IMR-90 (cell line): ENCODE results near the gene NEAT1. TPM values are rescaled to one million over a fixed set of nuclear protein-coding genes. Genes with fewer than 3 reads are reported as not detected.

Source experiments
- ATAC-seq: fragments of 200-7000 bp; cut with Tn5 transposase; 2 replicates; pipeline ENCODE4 v1.9.1; 2020; ENCODE audit warnings: low read depth, mild to moderate bottlenecking, moderate library complexity
- BruUV-seq: library from RNA; stranded (reverse); fragments of 400-500 nt; replicated peaks from 2 replicates; lab custom pipeline; 2021; lab: Mats Ljungman, UMichigan
- CTCF ChIA-PET: fragments of 300-600 bp; formaldehyde crosslinking; extraction: SDS; loops from one replicate; lab custom pipeline; 2021; ENCODE audit warnings: antibody characterized with exemption; lab: Yijun Ruan, JAX
- POLR2A ChIA-PET: fragments of 300-600 bp; sonication (Branson Sonifier 250); formaldehyde crosslinking; loops from one replicate; lab custom pipeline; 2022; ENCODE audit warnings: antibody characterized with exemption; ENCODE audit not compliant: unreplicated experiment; lab: Charles Lee
- DNase-seq: peaks from one replicate; pipeline ENCODE4 v3.0.0; 2013
- H2AFZ ChIP-seq: replicated peaks from 2 replicates; pipeline ENCODE3; 2013; ENCODE audit warnings: low read length, mild to moderate bottlenecking; ENCODE audit not compliant: poor library complexity
- H2AK5ac ChIP-seq: 2 replicates; pipeline ENCODE4 v1.6.1; 2013; ENCODE audit warnings: low read depth, low read length, inconsistent platforms
- H2AK9ac ChIP-seq: replicated peaks from 2 replicates; pipeline ENCODE3; 2013; ENCODE audit warnings: mild to moderate bottlenecking, low read depth, low read length, moderate library complexity; ENCODE audit not compliant: poor library complexity
- H2BK120ac ChIP-seq: 2 replicates; pipeline ENCODE4 v1.6.1; 2013; ENCODE audit warnings: low read depth, low read length, inconsistent platforms
- H2BK15ac ChIP-seq: 3 replicates; pipeline ENCODE4 v1.6.1; 2013; ENCODE audit warnings: low read depth, low read length, inconsistent platforms
- H2BK20ac ChIP-seq: 2 replicates; pipeline ENCODE4 v1.6.1; 2013; ENCODE audit warnings: low read depth, mild to moderate bottlenecking, inconsistent platforms, low read length, moderate library complexity
- H2BK5ac ChIP-seq: 2 replicates; pipeline ENCODE4 v1.6.1; 2013; ENCODE audit warnings: mild to moderate bottlenecking, low read depth, low read length, inconsistent platforms; ENCODE audit not compliant: poor library complexity, severe bottlenecking
- H3K14ac ChIP-seq: replicated peaks from 2 replicates; pipeline ENCODE4 v1.6.1; 2013; ENCODE audit warnings: low read depth, low read length, inconsistent platforms
- H3K18ac ChIP-seq: 2 replicates; pipeline ENCODE4 v1.6.1; 2013; ENCODE audit warnings: low read depth, low read length, control low read depth
- H3K23ac ChIP-seq: 2 replicates; pipeline ENCODE4 v1.6.1; 2013; ENCODE audit warnings: low read depth, low read length, inconsistent platforms
- H3K27ac ChIP-seq: 2 replicates; pipeline ENCODE4 v1.5.1; 2013; ENCODE audit warnings: mild to moderate bottlenecking, control low read depth, low read length; ENCODE audit not compliant: insufficient read depth
- H3K27me3 ChIP-seq: 2 replicates; pipeline ENCODE4 v1.6.1; 2013; ENCODE audit warnings: low read length; ENCODE audit not compliant: control insufficient read depth, insufficient read depth
- H3K36me3 ChIP-seq: 2 replicates; pipeline ENCODE4 v1.6.1; 2013; ENCODE audit warnings: low read length, mixed read lengths; ENCODE audit not compliant: control insufficient read depth, insufficient read depth
- H3K4ac ChIP-seq: 2 replicates; pipeline ENCODE4 v1.6.1; 2013; ENCODE audit warnings: low read depth, low read length, inconsistent platforms
- H3K4me1 ChIP-seq: 2 replicates; pipeline ENCODE4 v1.6.1; 2013; ENCODE audit warnings: low read length, mixed read lengths; ENCODE audit not compliant: control insufficient read depth, insufficient read depth
- H3K4me2 ChIP-seq: 2 replicates; pipeline ENCODE4 v1.6.1; 2013; ENCODE audit warnings: low read depth, mild to moderate bottlenecking, control low read depth, low read length, moderate library complexity
- H3K4me3 ChIP-seq: 2 replicates; pipeline ENCODE4 v1.5.1; 2013; ENCODE audit warnings: low read depth, mild to moderate bottlenecking, control low read depth, low read length, moderate library complexity; ENCODE audit not compliant: insufficient read depth
- H3K56ac ChIP-seq: 2 replicates; pipeline ENCODE4 v1.6.1; 2013; ENCODE audit warnings: low read length, inconsistent platforms; ENCODE audit not compliant: insufficient read depth; ENCODE audit errors: extremely low read depth
- H3K79me1 ChIP-seq, 2 experiments: 2 replicates each; pipeline ENCODE4 v1.6.1; 2013; ENCODE audit warnings: low read length in 2 of 2, inconsistent platforms in 1 of 2, low read depth in 1 of 2
- H3K9ac ChIP-seq: 2 replicates; pipeline ENCODE4 v1.6.1; 2013; ENCODE audit warnings: low read depth, low read length, control low read depth
- H3K9me1 ChIP-seq: 2 replicates; pipeline ENCODE4 v1.6.1; 2013; ENCODE audit warnings: low read length, inconsistent platforms; ENCODE audit not compliant: insufficient read depth
- H3K9me3 ChIP-seq: 2 replicates; pipeline ENCODE4 v1.6.1; 2013; ENCODE audit warnings: low read length; ENCODE audit not compliant: control insufficient read depth, insufficient read depth
- H4K20me1 ChIP-seq: 2 replicates; pipeline ENCODE4 v1.6.1; 2013; ENCODE audit warnings: low read length, inconsistent platforms; ENCODE audit not compliant: insufficient read depth
- H4K5ac ChIP-seq: 2 replicates; pipeline ENCODE4 v1.6.1; 2013; ENCODE audit warnings: mild to moderate bottlenecking, low read depth, low read length, control low read depth
- H4K8ac ChIP-seq, 2 experiments: 2 replicates each; pipeline ENCODE4 v1.6.1; 2013; ENCODE audit warnings: low read depth in 2 of 2, low read length in 2 of 2, control low read depth in 1 of 2, inconsistent platforms in 1 of 2
- H4K91ac ChIP-seq: 2 replicates; pipeline ENCODE4 v1.6.1; 2013; ENCODE audit warnings: low read depth, low read length, inconsistent platforms; ENCODE audit not compliant: insufficient read depth
- MXI1 ChIP-seq: IDR thresholded peaks from 2 replicates; pipeline ENCODE4 v1.6.1; 2012; ENCODE audit warnings: low read depth, mild to moderate bottlenecking, low read length, moderate library complexity, borderline replicate concordance
- NFE2L2 ChIP-seq: fragments of 150-350 bp; IDR thresholded peaks from 2 replicates; pipeline ENCODE4 v1.6.1; 2016; ENCODE audit warnings: low read depth, mild to moderate bottlenecking, low read length
- RFX5 ChIP-seq: IDR thresholded peaks from 2 replicates; pipeline ENCODE4 v1.8.0; 2012; ENCODE audit warnings: low read depth, mild to moderate bottlenecking, low read length, moderate library complexity
- SMC3 ChIP-seq: fragments of 150-350 bp; IDR thresholded peaks from 2 replicates; pipeline ENCODE4 v1.6.1; 2016; ENCODE audit warnings: low read depth, mild to moderate bottlenecking, antibody characterized with exemption, low read length, moderate library complexity
- WGBS, 2 experiments: methylation state at CpG; one replicate each; pipeline versions ENCODE4 v1.1.5 to v1.1.7; 2013; ENCODE audit warnings: missing lambda C conversion rate in 2 of 2; ENCODE audit not compliant: insufficient read length in 1 of 2; ENCODE audit errors: extremely low coverage in 2 of 2; 5-methylcytosine and 5-hydroxymethylcytosine counted together
- dilution Hi-C: fragments of 300-500 bp; cut with HindIII; formaldehyde crosslinking; loops from one replicate; pipeline ENCODE4 v1.14.3; 2018; ENCODE audit warnings: low sequenced_read_pairs; ENCODE audit not compliant: unreplicated experiment
- in situ Hi-C: fragments of 300-500 bp; cut with MboI; formaldehyde crosslinking; loops from 3 replicates; pipeline ENCODE4 v1.14.3; 2019; ENCODE audit warnings: low sequenced_read_pairs, inconsistent platforms, mixed read lengths
- intact Hi-C: fragments of 100-400 bp; cut with micrococcal nuclease; formaldehyde crosslinking; loops from 2 replicates; pipeline ENCODE4 v1.10.0; 2022
- polyA plus RNA-seq, 3 experiments: library from polyadenylated mRNA; depleted of rRNA; stranded (reverse); fragments of >200 nt; gene quantifications; 2 replicates each; pipeline ENCODE4 v1.2.3, GENCODE V29; 2012; ENCODE audit warnings: low replicate concordance in 1 of 3
- total RNA-seq: library from RNA; depleted of rRNA; stranded (reverse); fragments of >200 nt; gene quantifications from 2 replicates; pipeline ENCODE4 v1.2.3, GENCODE V29; 2012

Gene NEAT1
- total and polyA plus RNA-seq, 2 of the 4 experiments (the other 2 are of a cell fraction) = 30.1 to 114 TPM

DNA sequence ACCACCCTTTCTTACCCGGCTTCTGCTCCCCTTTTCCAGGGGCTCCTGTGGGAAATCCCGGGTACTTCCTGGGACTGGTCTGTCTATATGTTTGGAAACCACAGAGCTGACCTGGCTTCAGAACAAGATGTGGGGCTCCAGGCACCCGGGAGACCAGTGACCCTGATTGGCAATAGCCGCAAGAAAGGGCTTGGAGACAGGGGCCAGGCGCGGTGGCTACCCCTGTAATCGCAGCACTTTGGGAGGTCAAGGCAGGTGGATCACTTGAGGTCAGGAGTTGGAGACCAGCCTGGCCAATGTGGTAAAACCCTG, 3.2 kb upstream of the NEAT1 start:
- TSS peak; percentile 79 for BruUV-seq
- no peak for DNase-seq

More for the DNA sequence above, 3.2 kb upstream of the NEAT1 start:
- Histone ChIP-seq H2BK5ac (peak overlapping the region; percentile 82), H4K91ac (peak overlapping the region; percentile 99), H2AFZ (peak overlapping the region; percentile 86), H3K9ac (peak overlapping the region; percentile 79), H4K20me1 (peaks cover 29% of the 10 kb centered on the region), H2BK15ac (peak overlapping the region; percentile 98; the same call in 2 of the 3 replicates), H4K5ac (peak overlapping the region; percentile 79), H2BK20ac (peak overlapping the region; percentile 94), H3K4me1 (peaks cover 38% of the 10 kb centered on the region), H3K27ac (peak overlapping the region; percentile 98), H2AK9ac (peak overlapping the region; percentile 100), H3K4me3 (peak overlapping the region; percentile 16; the same call in 1 of the 2 replicates), H3K4ac (peak overlapping the region; percentile 100), H3K27me3 (no peaks in the 10 kb centered on the region), H3K36me3 (peaks cover 11% of the 10 kb centered on the region), H3K23ac (peak overlapping the region; percentile 98), H2AK5ac (peak overlapping the region; percentile 96), H3K79me1 (peaks cover 10 to 61% of the 10 kb centered on the region in 2 experiments; a peak in 2 of 4 replicates), H2BK120ac (peak overlapping the region; percentile 99), H3K9me1 (no peaks in the 10 kb centered on the region), H3K4me2 (peak overlapping the region; percentile 70), H3K56ac (peak overlapping the region; percentile 98), H3K14ac (peak overlapping the region; percentile 97), H3K18ac (peak overlapping the region; percentile 95), H3K9me3 (no peaks in the 10 kb centered on the region), H4K8ac (peak overlapping the region; percentile 73 to 91)
- WGBS, 2 experiments = 33% methylated on average over 3 of the region's 7 CpGs; no CpG with 5 or more reads in 1 of the 2 experiments
- no peak for ATAC-seq
- POLR2A ChIA-PET = interaction anchor here (0.9 to 6.8 kb wide), 6 partner anchors 21 to 89 kb away, joined by 3 to 142 read pairs (median 37); partner anchors contain the start of gene MALAT1
- intact Hi-C loops (no loop called here), dilution Hi-C loops (no loop called here), in situ Hi-C loops (no loop called here)
- TF ChIP-seq SMC3 = no peak
- no peak for TF ChIP-seq NFE2L2
- no peak for TF ChIP-seq RFX5
- no peak for TF ChIP-seq MXI1
- CTCF ChIA-PET = interaction anchor here (1.0 to 1.5 kb wide), 2 partner anchors 79 to 92 kb away, joined by 3 to 6 read pairs; partner anchors contain the start of gene MALAT1
